Astrocyte of the spinal cord (primary cell): Measurements from ENCODE around the gene TTLL5.

Source experiments
- DNase-seq: peaks from one replicate; pipeline ENCODE4 v3.0.0; 2011; ENCODE audit warnings: low read depth, low spot score
- H3K4me3 ChIP-seq: 2 replicates; pipeline ENCODE4 v1.5.1; 2011; ENCODE audit warnings: low read depth, mild to moderate bottlenecking, low read length, moderate library complexity
- in situ Hi-C: cut with HindIII; loops from 2 replicates; pipeline ENCODE4 v1.10.0; 2017; ENCODE audit warnings: low sequenced_read_pairs
- TF ChIP-seq, protein P1 (sequence below): IDR thresholded peaks from 2 replicates; pipeline ENCODE4 v1.5.1; 2012; ENCODE audit warnings: low read depth, mild to moderate bottlenecking, low read length, inconsistent platforms

Gene TTLL5

DNA sequence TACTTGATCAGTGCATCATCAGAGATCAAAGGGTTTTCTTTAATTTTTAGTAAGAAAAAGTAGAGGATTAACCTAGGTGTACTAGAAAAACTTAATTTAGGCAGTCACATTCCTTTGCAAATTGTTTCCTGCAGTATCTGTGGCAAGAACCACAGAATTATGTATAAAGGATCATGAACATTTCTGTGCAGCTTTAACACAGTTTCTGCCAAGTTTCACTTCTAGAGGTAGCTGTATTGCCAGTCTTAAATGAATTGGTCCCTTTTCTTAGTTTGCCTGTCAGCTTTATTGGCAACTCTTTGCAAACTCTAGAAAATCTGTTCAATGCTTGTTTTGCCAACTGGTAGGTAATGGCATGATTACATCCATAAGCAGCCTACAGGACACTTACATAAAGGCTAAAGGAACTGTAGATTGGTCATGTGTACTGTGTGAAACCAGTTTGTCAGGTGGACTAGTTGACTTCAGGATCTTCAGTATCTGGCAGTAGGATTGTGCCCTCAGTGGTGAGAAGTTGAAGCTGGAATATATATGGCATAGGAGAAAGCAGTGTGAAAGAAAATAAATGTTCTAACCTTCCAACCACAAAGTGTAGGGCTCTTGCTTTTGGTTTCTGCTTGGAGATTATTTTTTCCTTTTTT is 75.9 kb downstream of the TTLL5 start:
- TF ChIP-seq, protein P1, sequence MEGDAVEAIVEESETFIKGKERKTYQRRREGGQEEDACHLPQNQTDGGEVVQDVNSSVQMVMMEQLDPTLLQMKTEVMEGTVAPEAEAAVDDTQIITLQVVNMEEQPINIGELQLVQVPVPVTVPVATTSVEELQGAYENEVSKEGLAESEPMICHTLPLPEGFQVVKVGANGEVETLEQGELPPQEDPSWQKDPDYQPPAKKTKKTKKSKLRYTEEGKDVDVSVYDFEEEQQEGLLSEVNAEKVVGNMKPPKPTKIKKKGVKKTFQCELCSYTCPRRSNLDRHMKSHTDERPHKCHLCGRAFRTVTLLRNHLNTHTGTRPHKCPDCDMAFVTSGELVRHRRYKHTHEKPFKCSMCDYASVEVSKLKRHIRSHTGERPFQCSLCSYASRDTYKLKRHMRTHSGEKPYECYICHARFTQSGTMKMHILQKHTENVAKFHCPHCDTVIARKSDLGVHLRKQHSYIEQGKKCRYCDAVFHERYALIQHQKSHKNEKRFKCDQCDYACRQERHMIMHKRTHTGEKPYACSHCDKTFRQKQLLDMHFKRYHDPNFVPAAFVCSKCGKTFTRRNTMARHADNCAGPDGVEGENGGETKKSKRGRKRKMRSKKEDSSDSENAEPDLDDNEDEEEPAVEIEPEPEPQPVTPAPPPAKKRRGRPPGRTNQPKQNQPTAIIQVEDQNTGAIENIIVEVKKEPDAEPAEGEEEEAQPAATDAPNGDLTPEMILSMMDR, result no peak
- no peak overlapping the region for H3K4me3 ChIP-seq
- in situ Hi-C loops, result no loop called here
- DNase-seq, result no peak

DNA sequence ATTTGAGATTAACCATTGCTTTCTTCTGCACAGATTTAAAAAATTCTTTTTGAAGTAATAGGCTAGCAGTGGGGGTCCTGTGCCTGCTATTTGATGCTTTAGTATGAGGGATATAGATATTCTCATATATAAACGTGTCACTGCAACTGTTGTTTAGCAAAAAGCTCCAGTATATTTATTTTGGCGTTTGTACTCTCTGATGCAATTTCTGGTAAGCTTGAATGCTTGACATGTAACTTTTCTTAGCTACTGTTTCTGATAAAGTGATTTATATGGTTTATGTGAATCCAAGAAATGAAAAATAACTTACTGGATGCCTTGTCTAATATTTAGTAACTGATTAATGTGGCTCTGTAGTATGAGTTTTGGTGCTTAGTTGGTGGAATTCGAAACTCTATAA is 77.1 kb downstream of the TTLL5 start:
- TF ChIP-seq, protein P1, result no peak
- peak; percentile 35 for DNase-seq
- H3K4me3 ChIP-seq, result no peak overlapping the region
- in situ Hi-C loops, result no loop called here

DNA sequence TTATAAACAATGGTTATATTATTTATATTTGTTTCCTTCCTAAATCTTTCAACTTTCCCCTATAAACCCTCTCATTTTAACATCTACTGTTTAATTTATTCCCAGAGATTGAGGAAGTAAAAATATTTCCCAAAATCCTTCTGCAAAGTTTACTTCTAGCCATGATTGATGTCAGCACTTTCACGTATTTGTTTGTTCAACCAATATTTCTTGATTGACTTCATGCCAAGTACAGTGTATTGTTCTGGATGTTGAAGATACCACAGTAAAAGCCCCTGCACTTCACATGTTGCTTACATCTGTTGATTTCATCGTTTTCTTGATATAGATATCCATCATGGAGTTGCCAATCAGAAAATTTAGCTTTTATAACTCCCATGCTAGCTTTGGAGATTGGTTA is 81.8 kb downstream of the TTLL5 start:
- in situ Hi-C loops, result no loop called here
- DNase-seq, result no peak
- TF ChIP-seq, protein P1, result no peak
- no peak overlapping the region for H3K4me3 ChIP-seq

DNA sequence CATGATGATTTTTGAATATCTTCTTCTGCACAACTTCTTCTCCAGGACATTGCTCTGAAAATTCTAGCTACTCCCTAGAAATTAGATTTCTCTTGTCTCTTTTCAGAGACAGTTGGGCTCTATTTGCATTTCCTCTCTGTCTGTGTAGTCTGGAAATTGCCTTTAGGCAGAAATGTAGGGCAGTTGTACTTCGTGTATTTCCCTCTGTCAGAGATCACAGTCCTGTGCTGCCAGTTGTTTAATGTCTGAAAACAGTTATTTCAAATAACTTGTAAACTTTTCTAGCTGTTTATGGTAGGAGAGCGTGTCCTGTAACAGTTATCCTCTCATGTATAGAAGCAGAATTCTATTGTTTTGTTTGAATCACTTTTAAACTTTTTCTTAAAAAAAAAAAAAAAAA is 86.9 kb downstream of the TTLL5 start:
- in situ Hi-C loops, result no loop called here
- H3K4me3 ChIP-seq, result no peak overlapping the region
- TF ChIP-seq, protein P1, result no peak
- DNase-seq, result no peak

DNA sequence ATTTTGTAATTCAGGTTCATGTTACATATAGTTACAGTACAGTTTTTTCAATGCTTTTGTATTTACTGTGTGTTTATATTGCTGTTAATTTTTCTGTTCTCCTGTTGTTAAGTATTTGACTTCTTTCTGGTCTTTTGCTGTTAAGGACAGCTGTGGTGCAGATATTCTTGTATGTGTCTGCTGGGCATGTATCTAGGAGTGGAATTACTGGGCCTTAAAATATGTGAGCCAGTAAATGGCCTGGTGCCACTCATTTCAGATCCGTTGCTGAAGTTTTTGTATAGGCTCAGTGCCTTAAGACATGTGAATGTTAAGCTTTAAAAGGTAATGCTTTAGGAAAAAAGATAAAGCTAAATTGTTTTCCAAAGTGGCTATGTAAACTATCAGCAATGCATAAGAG is 87.3 kb downstream of the TTLL5 start:
- TF ChIP-seq, protein P1, result no peak
- in situ Hi-C loops, result no loop called here
- H3K4me3 ChIP-seq, result no peak overlapping the region
- DNase-seq, result no peak

DNA sequence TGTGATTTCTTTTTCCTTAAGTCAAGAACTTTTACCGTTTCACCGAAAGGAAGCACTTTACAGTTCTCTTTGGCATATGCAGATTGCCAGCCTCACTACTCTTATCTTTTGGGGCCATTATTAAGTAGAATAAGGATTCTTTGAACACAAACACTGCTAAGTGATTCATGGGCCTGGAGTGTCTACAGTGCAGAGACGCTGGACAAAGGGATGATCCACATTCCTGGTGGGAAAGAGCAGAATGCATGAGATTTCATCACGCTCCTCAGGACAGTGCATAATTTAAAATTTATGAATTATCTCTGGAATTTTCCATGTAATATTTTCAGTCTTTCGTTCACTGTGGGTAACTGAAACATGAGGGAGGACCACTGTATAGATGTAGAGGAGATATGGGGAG is 90.2 kb downstream of the TTLL5 start:
- no peak overlapping the region for H3K4me3 ChIP-seq
- TF ChIP-seq, protein P1, result no peak
- in situ Hi-C loops, result no loop called here

More for the DNA sequence above, 90.2 kb downstream of the TTLL5 start:
- DNase-seq, result no peak
